Upper lobe of right lung (tissue), 1 donor: ENCODE data around the gene ERICH6. TPM values are rescaled to one million over a fixed set of nuclear protein-coding genes. Genes with fewer than 3 reads are reported as not detected.

ENCODE experiments used
- ATAC-seq: fragments of 200-7000 bp; cut with Tn5 transposase; one replicate; pipeline ENCODE4 v1.9.1; 2020; ENCODE audit warnings: mild to moderate bottlenecking, moderate library complexity
- DNase-seq: peaks from one replicate; pipeline ENCODE4 v3.0.0-alpha.2; 2020
- H3K27ac ChIP-seq: fragments of 200-600 bp; one replicate; pipeline ENCODE4 v1.8.0; 2022
- H3K27me3 ChIP-seq: fragments of 200-600 bp; one replicate; pipeline ENCODE4 v1.8.0; 2022; ENCODE audit warnings: mild to moderate bottlenecking
- H3K36me3 ChIP-seq: fragments of 200-600 bp; one replicate; pipeline ENCODE4 v1.8.0; 2022
- H3K4me1 ChIP-seq: fragments of 200-600 bp; one replicate; pipeline ENCODE4 v1.8.0; 2022
- H3K4me3 ChIP-seq: fragments of 200-600 bp; one replicate; pipeline ENCODE4 v1.8.0; 2022; ENCODE audit warnings: mild to moderate bottlenecking
- H3K9me3 ChIP-seq: fragments of 200-600 bp; one replicate; pipeline ENCODE4 v1.8.0; 2022
- CTCF ChIP-seq: fragments of 200-600 bp; IDR thresholded peaks from one replicate; pipeline ENCODE4 v1.8.0; 2022; ENCODE audit warnings: antibody characterized with exemption
- intact Hi-C: fragments of 100-400 bp; cut with DNase I; formaldehyde crosslinking; loops from one replicate; pipeline ENCODE4 v1.11.0; 2022
- total RNA-seq: library from RNA; stranded (reverse); fragmentation: NEBNext Ultra II Directional; extraction: Animal tissue kit (Norgen Biotek cat#: 25700); gene quantifications from one replicate; pipeline ENCODE4 v1.2.1, GENCODE V29; 2021
- donor health status: DM: no; HTN: yes; CAD: no; lungs with severe emphysema.

ERICH6 gene
- total RNA-seq, 1 donor from 2014 or later: not detected

GRCh38 chr3:150673966-150674365 is 29.8 kb downstream of the ERICH6 start:
- DNase-seq: no peak
- no peak overlapping the region for H3K27ac ChIP-seq
- no peak for ATAC-seq
- no peak overlapping the region for H3K4me3 ChIP-seq
- H3K9me3 ChIP-seq: peaks cover 9% of the 10 kb centered on the region
- no peaks in the 10 kb centered on the region for H3K36me3 ChIP-seq
- no peak for TF ChIP-seq CTCF
- intact Hi-C loops: no loop called here
- no peaks in the 10 kb centered on the region for H3K4me1 ChIP-seq
- H3K27me3 ChIP-seq: no peaks in the 10 kb centered on the region

GRCh38 chr3:150666167-150666566 is 37.6 kb downstream of the ERICH6 start:
- intact Hi-C loops: no loop called here
- ATAC-seq (no peak), DNase-seq (no peak)
- H3K36me3 ChIP-seq: no peaks in the 10 kb centered on the region
- no peak overlapping the region for H3K4me3 ChIP-seq
- no peaks in the 10 kb centered on the region for H3K27me3 ChIP-seq
- no peaks in the 10 kb centered on the region for H3K4me1 ChIP-seq
- TF ChIP-seq CTCF: no peak
- no peaks in the 10 kb centered on the region for H3K9me3 ChIP-seq
- H3K27ac ChIP-seq: no peak overlapping the region

- no peak overlapping the region for H3K27ac ChIP-seq
- H3K9me3 ChIP-seq: no peaks in the 10 kb centered on the region
- no peaks in the 10 kb centered on the region for H3K27me3 ChIP-seq
- H3K4me3 ChIP-seq: no peak overlapping the region
- TF ChIP-seq CTCF: no peak
- ATAC-seq (no peak), DNase-seq (no peak)
- intact Hi-C loops: no loop called here
- no peaks in the 10 kb centered on the region for H3K36me3 ChIP-seq
- H3K4me1 ChIP-seq: no peaks in the 10 kb centered on the region
Observed at GRCh38 chr3:150663461-150663860, 40.3 kb downstream of the ERICH6 start.

GRCh38 chr3:150662410-150663200 is 41.1 kb downstream of the ERICH6 start:
- no peaks in the 10 kb centered on the region for H3K36me3 ChIP-seq
- no peak overlapping the region for H3K4me3 ChIP-seq
- intact Hi-C loops: no loop called here
- no peak for DNase-seq
- H3K9me3 ChIP-seq: no peaks in the 10 kb centered on the region
- H3K27ac ChIP-seq: no peak overlapping the region
- no peaks in the 10 kb centered on the region for H3K27me3 ChIP-seq
- ATAC-seq: no peak
- H3K4me1 ChIP-seq: no peaks in the 10 kb centered on the region
- no peak for TF ChIP-seq CTCF

- ATAC-seq (no peak), DNase-seq (no peak)
- Histone ChIP-seq H3K36me3 (no peaks in the 10 kb centered on the region), H3K4me3 (no peak overlapping the region), H3K9me3 (no peaks in the 10 kb centered on the region), H3K4me1 (no peaks in the 10 kb centered on the region), H3K27me3 (no peaks in the 10 kb centered on the region), H3K27ac (no peak overlapping the region)
- intact Hi-C loops: no loop called here
- TF ChIP-seq CTCF: no peak
Observed at GRCh38 chr3:150656316-150656715, 47.4 kb downstream of the ERICH6 start.
